Lower lobe of right lung (tissue), 2 donors: ENCODE results near the gene CEP112. TPM values are rescaled to one million over a fixed set of nuclear protein-coding genes. Genes with fewer than 3 reads are reported as not detected.
A peak's percentile ranks its signal among the peaks of the same experiment; 100 is the strongest.

Experiments used
- ATAC-seq, 2 donors: fragments of 200-7000 bp; cut with Tn5 transposase; one replicate each; pipeline ENCODE4 v1.9.1; 2020 to 2022; ENCODE audit warnings: mild to moderate bottlenecking in 2 of 2, moderate library complexity in 2 of 2
- DNase-seq: peaks from one replicate; pipeline ENCODE4 v3.0.0-alpha.2; 2020
- H3K27ac ChIP-seq: fragments of 200-600 bp; one replicate; pipeline ENCODE4 v1.8.0; 2022
- H3K27me3 ChIP-seq: fragments of 200-600 bp; one replicate; pipeline ENCODE4 v1.8.0; 2022; ENCODE audit warnings: low read depth
- H3K36me3 ChIP-seq: fragments of 200-600 bp; one replicate; pipeline ENCODE4 v1.8.0; 2022; ENCODE audit warnings: mild to moderate bottlenecking
- H3K4me1 ChIP-seq: fragments of 200-600 bp; one replicate; pipeline ENCODE4 v1.8.0; 2022
- H3K4me3 ChIP-seq: fragments of 200-600 bp; one replicate; pipeline ENCODE4 v1.8.0; 2022; ENCODE audit warnings: mild to moderate bottlenecking
- H3K9me3 ChIP-seq: fragments of 200-600 bp; one replicate; pipeline ENCODE4 v1.8.0; 2022
- intact Hi-C: fragments of 100-400 bp; cut with DNase I; formaldehyde crosslinking; loops from one replicate; pipeline ENCODE4 v1.11.0; 2022
- total RNA-seq: library from RNA; stranded (reverse); fragmentation: NEBNext Ultra II Directional; extraction: Animal tissue kit (Norgen Biotek cat#: 25700); gene quantifications from one replicate; pipeline ENCODE4 v1.2.1, GENCODE V29; 2021
- TF ChIP-seq, protein P1 (sequence below): fragments of 200-600 bp; IDR thresholded peaks from one replicate; pipeline ENCODE4 v1.8.0; 2022; ENCODE audit warnings: antibody characterized with exemption, mild to moderate bottlenecking
- donor health status: DM: no; HTN: yes; CAD: no; lungs with severe emphysema.

The CEP112 gene
- total RNA-seq, 1 donor from 2014 or later = 30.1 TPM

DNA sequence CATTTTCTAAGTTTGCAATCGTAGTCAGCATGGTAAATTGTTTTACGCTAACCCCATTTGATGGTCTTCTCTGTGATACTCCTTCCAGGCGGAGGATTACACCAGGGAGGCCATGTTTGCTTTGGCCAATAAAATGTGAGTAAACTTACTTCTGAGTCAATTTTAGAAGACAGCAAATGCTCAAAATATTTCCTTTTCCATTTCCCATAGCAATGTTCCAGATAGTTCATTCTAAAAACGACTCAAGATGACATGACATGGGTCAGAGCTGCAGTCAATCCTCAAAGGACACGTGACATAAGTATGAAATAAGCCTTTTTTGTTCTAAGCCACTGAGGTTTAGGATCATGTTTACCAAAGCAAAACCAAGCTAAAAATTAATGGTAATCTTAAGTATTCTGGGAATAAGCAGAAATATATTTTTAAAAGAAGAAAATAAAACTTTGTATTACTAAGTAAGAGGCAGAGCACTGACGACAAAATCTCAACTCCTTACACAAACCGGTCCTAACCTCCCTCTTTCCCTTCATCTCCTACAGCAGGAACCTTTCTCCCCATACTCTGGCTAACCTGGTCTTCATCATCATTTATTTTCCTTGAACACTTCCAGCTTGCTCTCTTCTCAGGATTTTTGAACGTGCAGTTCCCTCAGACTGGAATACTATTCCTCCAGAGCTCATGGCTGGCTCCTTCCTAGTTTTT, 266.2 kb downstream of the CEP112 start:
- intact Hi-C loops = no loop called here
- no peak overlapping the region for H3K4me3 ChIP-seq
- DNase-seq (no peak), ATAC-seq (no peak)
- H3K36me3 ChIP-seq = peaks cover 6% of the 10 kb centered on the region
- no peak overlapping the region for H3K27ac ChIP-seq
- no peaks in the 10 kb centered on the region for H3K27me3 ChIP-seq
- TF ChIP-seq, protein P1, sequence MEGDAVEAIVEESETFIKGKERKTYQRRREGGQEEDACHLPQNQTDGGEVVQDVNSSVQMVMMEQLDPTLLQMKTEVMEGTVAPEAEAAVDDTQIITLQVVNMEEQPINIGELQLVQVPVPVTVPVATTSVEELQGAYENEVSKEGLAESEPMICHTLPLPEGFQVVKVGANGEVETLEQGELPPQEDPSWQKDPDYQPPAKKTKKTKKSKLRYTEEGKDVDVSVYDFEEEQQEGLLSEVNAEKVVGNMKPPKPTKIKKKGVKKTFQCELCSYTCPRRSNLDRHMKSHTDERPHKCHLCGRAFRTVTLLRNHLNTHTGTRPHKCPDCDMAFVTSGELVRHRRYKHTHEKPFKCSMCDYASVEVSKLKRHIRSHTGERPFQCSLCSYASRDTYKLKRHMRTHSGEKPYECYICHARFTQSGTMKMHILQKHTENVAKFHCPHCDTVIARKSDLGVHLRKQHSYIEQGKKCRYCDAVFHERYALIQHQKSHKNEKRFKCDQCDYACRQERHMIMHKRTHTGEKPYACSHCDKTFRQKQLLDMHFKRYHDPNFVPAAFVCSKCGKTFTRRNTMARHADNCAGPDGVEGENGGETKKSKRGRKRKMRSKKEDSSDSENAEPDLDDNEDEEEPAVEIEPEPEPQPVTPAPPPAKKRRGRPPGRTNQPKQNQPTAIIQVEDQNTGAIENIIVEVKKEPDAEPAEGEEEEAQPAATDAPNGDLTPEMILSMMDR = no peak
- no peaks in the 10 kb centered on the region for H3K4me1 ChIP-seq
- no peaks in the 10 kb centered on the region for H3K9me3 ChIP-seq

DNA sequence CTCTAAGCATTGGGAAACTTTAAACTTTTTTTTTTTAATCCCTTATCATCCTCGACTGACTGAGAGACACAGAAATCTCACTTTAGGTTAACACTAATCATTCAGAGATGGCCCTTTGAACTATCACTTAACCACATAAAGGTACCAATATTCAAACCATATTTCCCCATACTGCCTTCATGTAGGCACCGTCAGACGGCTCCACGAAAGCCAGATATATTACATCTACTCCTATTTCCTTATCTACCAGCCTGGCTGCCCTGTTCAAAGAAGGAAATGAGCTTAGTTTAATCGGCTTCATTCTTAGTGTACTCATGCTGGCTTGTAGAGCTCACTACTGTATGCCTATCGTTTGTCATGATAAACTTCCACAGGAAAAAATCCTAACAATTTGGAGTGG, 270.9 kb downstream of the CEP112 start:
- no peak overlapping the region for H3K27ac ChIP-seq
- no peaks in the 10 kb centered on the region for H3K27me3 ChIP-seq
- peaks cover 8% of the 10 kb centered on the region for H3K4me1 ChIP-seq
- H3K9me3 ChIP-seq = no peaks in the 10 kb centered on the region
- TF ChIP-seq, protein P1 = no peak
- ATAC-seq = no peak
- DNase-seq = no peak
- H3K36me3 ChIP-seq = no peaks in the 10 kb centered on the region
- intact Hi-C loops = no loop called here
- no peak overlapping the region for H3K4me3 ChIP-seq

DNA sequence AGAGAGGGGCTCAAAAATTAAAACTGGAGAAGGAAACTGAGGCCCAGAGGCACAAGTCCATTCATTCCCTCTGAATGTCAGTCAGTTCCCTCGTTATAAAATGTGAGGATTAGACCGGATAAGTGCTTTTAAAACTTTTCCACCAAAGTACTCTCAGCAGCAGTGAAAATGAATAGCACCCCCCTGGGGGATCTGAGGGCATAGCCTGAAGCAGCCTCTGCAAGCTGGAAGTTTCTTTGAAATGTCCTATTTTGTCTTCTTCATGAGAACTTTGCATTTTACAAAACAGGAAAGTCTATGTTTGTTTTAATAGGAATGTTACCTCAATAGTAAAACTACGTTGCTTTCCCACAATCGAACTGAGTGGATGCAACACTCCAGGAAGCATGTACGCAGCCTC, 273.0 kb downstream of the CEP112 start:
- peak overlapping the region; percentile 49 for H3K27ac ChIP-seq
- intact Hi-C loops = no loop called here
- TF ChIP-seq, protein P1 = peak; percentile 27

DNA sequence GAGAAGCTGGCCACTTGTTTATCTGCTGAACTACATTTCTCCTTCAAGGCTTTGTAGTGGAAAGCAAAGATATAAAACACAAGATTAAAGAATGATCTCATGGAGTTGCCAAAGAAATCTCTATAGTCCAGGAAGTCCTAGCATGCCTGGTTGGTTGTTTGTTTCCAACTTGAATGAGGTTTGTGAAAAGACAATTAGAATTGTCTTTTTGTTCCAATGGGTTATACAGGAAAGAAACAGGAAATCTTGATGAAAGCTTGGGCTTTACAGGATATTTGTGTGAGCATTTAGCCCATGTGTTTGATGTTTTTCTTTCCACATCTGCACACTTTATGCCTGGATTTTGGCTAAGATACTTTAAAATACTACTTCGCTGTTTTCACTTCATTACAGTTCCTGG, 273.4 kb downstream of the CEP112 start:
- H3K27ac ChIP-seq = peak overlapping the region; percentile 49
- no peaks in the 10 kb centered on the region for H3K36me3 ChIP-seq
- TF ChIP-seq, protein P1 = no peak
- ATAC-seq (no peak), DNase-seq (no peak)
- H3K4me1 ChIP-seq = peaks cover 8% of the 10 kb centered on the region
- H3K4me3 ChIP-seq = no peak overlapping the region
- intact Hi-C loops = no loop called here
- H3K9me3 ChIP-seq = no peaks in the 10 kb centered on the region
- no peaks in the 10 kb centered on the region for H3K27me3 ChIP-seq

More for the DNA sequence above, 273.0 kb downstream of the CEP112 start:
- ATAC-seq (no peak), DNase-seq (no peak)
- Histone ChIP-seq H3K9me3 (no peaks in the 10 kb centered on the region), H3K4me3 (no peak overlapping the region), H3K27me3 (no peaks in the 10 kb centered on the region), H3K4me1 (peaks cover 8% of the 10 kb centered on the region), H3K36me3 (no peaks in the 10 kb centered on the region)

DNA sequence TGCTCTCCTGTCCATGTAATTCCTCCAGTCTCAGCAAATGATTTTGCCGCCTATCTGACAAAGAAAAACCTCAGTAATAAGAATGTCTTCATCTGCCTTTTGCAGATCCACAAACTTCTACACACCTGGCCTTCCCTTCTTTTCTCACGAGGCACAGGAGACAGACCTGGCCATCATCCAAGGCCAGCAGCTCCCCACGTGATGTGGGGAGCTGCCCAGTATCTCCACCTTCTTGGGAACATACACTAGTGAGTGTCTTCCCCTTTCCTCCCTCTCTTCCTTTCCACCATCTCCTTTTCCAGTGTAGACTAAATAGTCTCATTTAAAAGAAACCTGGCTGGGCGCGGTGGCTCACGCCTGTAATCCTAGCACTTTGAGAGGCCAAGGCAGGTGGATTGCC, 274.4 kb downstream of the CEP112 start:
- intact Hi-C loops = no loop called here
- TF ChIP-seq, protein P1 = no peak

More for the DNA sequence above, 274.4 kb downstream of the CEP112 start:
- Histone ChIP-seq H3K9me3 (no peaks in the 10 kb centered on the region), H3K4me1 (peaks cover 8% of the 10 kb centered on the region), H3K27ac (no peak overlapping the region), H3K27me3 (no peaks in the 10 kb centered on the region), H3K36me3 (no peaks in the 10 kb centered on the region), H3K4me3 (no peak overlapping the region)
- ATAC-seq (no peak), DNase-seq (no peak)
